GM19463 (cell line): ENCODE measurements around the gene ADORA3.

Experiments
- ATAC-seq: cut with Tn5 transposase; IDR thresholded peaks from one replicate; pipeline ENCODE4 v1.9.1; 2021; ENCODE audit warnings: mild to moderate bottlenecking, moderate library complexity; ENCODE audit not compliant: unreplicated experiment

Gene ADORA3

GRCh38 chr1:111476214-111476613, 27.2 kb downstream of the ADORA3 start:
- no peak for ATAC-seq

- ATAC-seq = no peak
Measured at GRCh38 chr1:111475701-111476100, 27.7 kb downstream of the ADORA3 start.

- ATAC-seq = no peak
Measured at GRCh38 chr1:111474521-111474920, 28.9 kb downstream of the ADORA3 start.

GRCh38 chr1:111474106-111474505, 29.3 kb downstream of the ADORA3 start:
- ATAC-seq = no peak

GRCh38 chr1:111471538-111471937, 31.9 kb downstream of the ADORA3 start:
- ATAC-seq = no peak

GRCh38 chr1:111471012-111471411, 32.4 kb downstream of the ADORA3 start:
- ATAC-seq = peak; percentile 62

- no peak for ATAC-seq
Measured at GRCh38 chr1:111470596-111470995, 32.8 kb downstream of the ADORA3 start.

- ATAC-seq = no peak
Measured at GRCh38 chr1:111469539-111469938, 33.9 kb downstream of the ADORA3 start.

- no peak for ATAC-seq
Measured at GRCh38 chr1:111468717-111469100, 34.7 kb downstream of the ADORA3 start.

- no peak for ATAC-seq
Measured at GRCh38 chr1:111467865-111468716, 35.3 kb downstream of the ADORA3 start.

- no peak for ATAC-seq
Measured at GRCh38 chr1:111466480-111466879, 37.0 kb downstream of the ADORA3 start.

GRCh38 chr1:111465754-111466153, 37.7 kb downstream of the ADORA3 start:
- ATAC-seq = no peak

GRCh38 chr1:111463029-111463683, 40.3 kb downstream of the ADORA3 start:
- ATAC-seq = no peak

GRCh38 chr1:111462370-111463028, 40.9 kb downstream of the ADORA3 start:
- ATAC-seq = no peak

GRCh38 chr1:111461765-111462164, 41.7 kb downstream of the ADORA3 start:
- ATAC-seq = no peak

- no peak for ATAC-seq
Measured at GRCh38 chr1:111455642-111456031, 47.8 kb downstream of the ADORA3 start.

GRCh38 chr1:111454859-111455641, 48.4 kb downstream of the ADORA3 start:
- no peak for ATAC-seq

- no peak for ATAC-seq
Measured at GRCh38 chr1:111453706-111454105, 49.7 kb downstream of the ADORA3 start.

GRCh38 chr1:111452581-111452980, 50.9 kb downstream of the ADORA3 start:
- no peak for ATAC-seq

- no peak for ATAC-seq
Measured at GRCh38 chr1:111450185-111450584, 53.2 kb downstream of the ADORA3 start.

GRCh38 chr1:111449703-111450017, 53.8 kb downstream of the ADORA3 start:
- ATAC-seq = no peak
